22Rv1 (cell line): Measurements from ENCODE around the gene REL.

Experiments
- H3K27ac ChIP-seq: fragments of 450-650 bp; 2 replicates; pipeline ENCODE4 v1.5.1; 2017
- CTCF ChIP-seq: fragments of 450-650 bp; IDR thresholded peaks from 2 replicates; pipeline ENCODE4 v1.5.1; 2017; ENCODE audit warnings: mild to moderate bottlenecking
- ZFX ChIP-seq: fragments of 450-650 bp; IDR thresholded peaks from 2 replicates; pipeline ENCODE4 v1.6.1; 2017; ENCODE audit warnings: antibody characterized with exemption, borderline replicate concordance

The REL gene

GRCh38 chr2:60839126-60839813, 42.1 kb upstream of the REL start:
- H3K27ac ChIP-seq = no peak overlapping the region
- no peak for TF ChIP-seq ZFX
- TF ChIP-seq CTCF = no peak

- TF ChIP-seq CTCF (no peak), ZFX (no peak)
- no peak overlapping the region for H3K27ac ChIP-seq
Measured at GRCh38 chr2:60840880-60841279, 40.5 kb upstream of the REL start.

GRCh38 chr2:60843006-60843405, 38.4 kb upstream of the REL start:
- H3K27ac ChIP-seq = no peak overlapping the region
- TF ChIP-seq CTCF (no peak), ZFX (no peak)

- no peak overlapping the region for H3K27ac ChIP-seq
- no peak for TF ChIP-seq ZFX
- TF ChIP-seq CTCF = no peak
Measured at GRCh38 chr2:60844105-60844504, 37.3 kb upstream of the REL start.

- TF ChIP-seq ZFX (no peak), CTCF (no peak)
- no peak overlapping the region for H3K27ac ChIP-seq
Measured at GRCh38 chr2:60847854-60848253, 33.5 kb upstream of the REL start.

GRCh38 chr2:60849187-60849586, 32.2 kb upstream of the REL start:
- H3K27ac ChIP-seq = no peak overlapping the region
- TF ChIP-seq ZFX (no peak), CTCF (no peak)

GRCh38 chr2:60852282-60852860, 29.0 kb upstream of the REL start:
- H3K27ac ChIP-seq = no peak overlapping the region
- no peak for TF ChIP-seq CTCF
- TF ChIP-seq ZFX = no peak
